HG02981 (cell line): Measurements from ENCODE around the gene HPCAL4.

Experiments used
- ATAC-seq: cut with Tn5 transposase; IDR thresholded peaks from one replicate; pipeline ENCODE4 v1.9.1; 2021; ENCODE audit warnings: mild to moderate bottlenecking, moderate library complexity; ENCODE audit not compliant: unreplicated experiment

The HPCAL4 gene

GRCh38 chr1:39678889-39679288 is 12.3 kb downstream of the HPCAL4 start:
- ATAC-seq: no peak

DNA sequence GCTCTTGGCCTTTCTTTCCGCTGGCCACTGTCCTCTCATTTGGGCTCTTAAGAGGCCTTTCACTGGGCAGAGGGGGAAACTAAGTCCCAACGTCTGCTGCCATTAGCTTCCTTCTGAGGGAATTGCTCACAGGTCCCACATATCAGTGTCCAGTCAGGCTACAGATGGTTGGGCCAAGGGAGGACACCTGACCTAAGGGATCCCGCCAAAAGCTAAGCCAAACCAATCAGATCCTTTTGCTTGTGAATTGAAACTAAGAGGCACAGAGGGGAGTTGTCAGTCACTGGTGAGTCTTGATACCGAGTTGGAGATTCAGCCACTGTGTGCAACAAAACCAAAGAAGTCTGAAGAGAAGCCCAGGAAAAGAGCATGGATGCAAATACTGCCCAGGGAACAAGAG is 13.6 kb downstream of the HPCAL4 start:
- no peak for ATAC-seq

DNA sequence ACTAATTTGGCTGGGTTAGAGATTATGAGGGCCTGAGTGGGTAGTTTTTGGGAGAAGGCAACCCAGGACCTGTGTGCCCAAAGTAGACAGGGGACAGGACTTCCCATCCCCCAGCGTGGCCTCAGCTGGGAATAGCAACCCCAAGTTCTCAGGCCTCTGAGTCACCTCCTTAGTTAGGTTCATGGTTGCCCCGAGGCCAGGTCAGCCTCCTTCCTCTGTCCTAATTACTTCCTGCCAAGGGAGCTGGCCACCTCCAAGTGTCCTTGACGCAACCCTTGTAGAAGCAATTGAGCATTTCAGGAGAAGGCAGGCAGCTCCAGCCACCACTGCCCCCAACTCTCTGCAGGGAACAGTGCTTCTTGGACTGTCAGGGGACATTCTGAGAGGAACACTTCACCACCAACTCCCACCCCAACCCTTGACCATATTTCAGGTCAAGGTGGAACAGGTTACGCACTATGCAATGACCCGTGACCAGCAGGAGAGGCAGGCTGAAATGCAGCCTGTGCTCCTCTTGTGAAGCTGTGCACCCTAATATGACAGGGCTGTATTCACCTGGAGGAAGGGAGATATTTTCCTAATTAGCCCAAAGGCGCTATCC is 14.2 kb downstream of the HPCAL4 start:
- ATAC-seq: no peak

DNA sequence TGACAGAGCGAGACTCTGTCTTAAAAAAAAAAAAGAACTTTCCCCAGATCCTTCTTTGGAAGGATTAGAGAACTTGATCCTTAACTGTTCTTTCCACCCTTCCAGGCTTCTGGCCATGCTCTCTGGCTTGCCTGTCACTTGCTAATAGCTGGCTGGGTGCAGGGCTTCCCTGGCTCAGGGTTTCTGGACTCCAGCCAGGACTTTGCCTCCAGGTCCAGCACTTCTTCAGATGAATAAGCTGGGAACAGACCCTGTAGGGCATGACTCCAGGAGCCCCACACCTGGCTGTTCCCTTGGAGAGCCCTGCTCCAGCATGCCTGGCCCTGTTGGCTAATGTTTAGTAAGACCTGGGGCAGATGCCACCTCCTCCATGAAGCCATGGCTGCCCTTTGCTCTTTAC is 16.0 kb downstream of the HPCAL4 start:
- no peak for ATAC-seq

DNA sequence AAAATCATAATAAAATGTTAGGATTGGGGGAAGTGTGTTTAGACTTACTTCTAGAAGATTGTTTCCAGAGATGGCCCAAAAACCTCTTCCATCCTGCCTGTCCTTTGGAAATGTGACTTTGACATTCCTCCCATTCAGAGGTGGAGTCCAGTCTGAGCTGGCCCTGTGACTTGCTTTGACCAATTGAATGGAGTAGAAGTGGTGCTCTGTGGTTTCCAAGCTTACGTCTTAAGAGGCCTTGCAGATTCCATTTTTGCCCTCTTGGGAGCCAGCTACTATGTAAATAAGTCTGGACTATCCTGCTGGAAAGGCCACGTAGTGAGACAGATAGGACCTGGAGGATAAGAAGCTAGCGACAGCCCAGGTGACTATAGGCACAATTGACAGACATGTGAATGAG is 18.0 kb downstream of the HPCAL4 start:
- no peak for ATAC-seq

- ATAC-seq: no peak
Observed at GRCh38 chr1:39672551-39672947, 18.7 kb downstream of the HPCAL4 start.

GRCh38 chr1:39671793-39672550 is 19.3 kb downstream of the HPCAL4 start, which contains the start of gene NT5C1A:
Gene NT5C1A, minus strand, starts transcription at chr1:39672107. Its CDS starts 69 bp downstream, at chr1:39672038.
- ATAC-seq: no peak

GRCh38 chr1:39671433-39671792 is 19.8 kb downstream of the HPCAL4 start:
- ATAC-seq: no peak

DNA sequence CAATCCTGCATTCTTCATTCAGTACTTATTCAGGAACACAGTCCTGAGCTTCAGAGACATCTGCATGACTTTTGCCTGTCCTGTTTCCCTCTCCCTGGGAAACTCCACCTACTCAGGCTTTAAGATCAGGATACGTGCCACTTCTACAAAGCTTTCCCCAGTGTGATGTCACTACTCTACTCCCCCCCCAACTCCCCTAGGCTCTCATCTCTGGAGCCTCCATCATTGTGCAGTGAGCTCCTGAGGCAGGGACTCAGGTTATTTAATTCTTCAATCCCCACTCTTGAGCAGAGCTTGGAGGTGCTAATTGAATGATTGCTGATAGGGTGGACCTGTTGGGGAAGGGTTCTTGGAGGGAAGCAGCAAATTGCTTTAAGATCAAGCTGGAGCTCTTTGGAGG is 20.5 kb downstream of the HPCAL4 start:
- ATAC-seq: no peak

DNA sequence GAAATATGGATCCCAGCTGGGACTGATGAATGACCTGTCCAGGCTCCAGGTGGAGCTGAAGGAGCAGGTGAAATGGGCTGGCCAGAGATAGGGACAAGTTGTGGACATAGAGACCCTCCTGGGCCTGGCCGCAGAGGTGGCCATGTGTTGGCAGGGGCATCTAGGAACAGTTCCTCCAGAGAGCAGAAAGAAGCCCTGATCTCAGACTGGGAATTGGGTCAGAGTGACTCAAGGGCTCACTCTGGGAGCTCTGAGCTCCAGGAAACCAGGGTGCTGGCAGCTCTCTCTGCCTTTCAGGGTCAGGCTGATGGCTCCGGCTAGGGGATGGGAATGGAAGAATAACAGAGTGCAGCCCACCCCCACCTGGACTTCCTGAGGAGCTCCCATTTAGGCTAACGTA is 22.3 kb downstream of the HPCAL4 start:
- no peak for ATAC-seq

GRCh38 chr1:39668111-39668510 is 23.1 kb downstream of the HPCAL4 start:
- ATAC-seq: no peak

DNA sequence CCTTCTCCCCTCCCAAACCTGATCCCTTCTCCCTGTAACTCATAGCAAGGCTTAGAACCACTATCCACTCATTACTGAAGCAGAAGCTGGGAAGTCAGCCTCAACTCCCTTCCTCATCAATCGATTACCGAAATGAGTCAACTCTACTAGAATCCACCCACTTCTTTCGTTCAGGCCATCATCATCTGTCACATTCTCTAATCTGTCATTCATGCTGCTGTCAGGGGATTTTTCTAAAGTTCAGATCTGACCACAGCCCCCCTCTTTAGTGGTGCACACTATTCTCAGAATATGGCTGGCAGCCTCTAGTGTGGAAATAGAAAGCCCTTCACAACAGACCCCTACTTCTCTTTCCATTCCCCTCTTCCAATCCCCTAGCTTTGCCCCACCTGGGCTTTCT is 24.5 kb downstream of the HPCAL4 start:
- peak; percentile 82 for ATAC-seq

DNA sequence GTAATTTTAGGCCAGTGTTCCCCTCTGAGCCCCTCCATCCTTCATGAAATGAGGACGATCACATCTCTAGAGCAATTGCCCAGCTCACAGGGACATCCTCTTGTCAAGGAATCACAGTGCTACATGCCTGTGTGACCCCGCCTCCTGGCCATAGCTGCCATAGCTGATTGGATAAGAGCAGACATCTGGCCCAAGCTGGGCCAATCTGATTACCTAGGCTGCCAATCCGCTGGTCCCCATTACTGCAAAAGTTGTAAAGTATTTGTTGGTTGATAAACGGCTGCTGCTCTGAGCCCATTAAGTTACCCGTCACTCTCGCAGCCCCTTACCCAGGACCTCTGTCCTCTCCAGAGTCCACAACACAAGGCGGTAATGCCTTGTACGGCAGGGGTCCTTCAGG is 27.7 kb downstream of the HPCAL4 start:
- no peak for ATAC-seq

- no peak for ATAC-seq
Observed at GRCh38 chr1:39662861-39663260, 28.4 kb downstream of the HPCAL4 start.

- no peak for ATAC-seq
Observed at GRCh38 chr1:39659538-39659937, 31.7 kb downstream of the HPCAL4 start.

DNA sequence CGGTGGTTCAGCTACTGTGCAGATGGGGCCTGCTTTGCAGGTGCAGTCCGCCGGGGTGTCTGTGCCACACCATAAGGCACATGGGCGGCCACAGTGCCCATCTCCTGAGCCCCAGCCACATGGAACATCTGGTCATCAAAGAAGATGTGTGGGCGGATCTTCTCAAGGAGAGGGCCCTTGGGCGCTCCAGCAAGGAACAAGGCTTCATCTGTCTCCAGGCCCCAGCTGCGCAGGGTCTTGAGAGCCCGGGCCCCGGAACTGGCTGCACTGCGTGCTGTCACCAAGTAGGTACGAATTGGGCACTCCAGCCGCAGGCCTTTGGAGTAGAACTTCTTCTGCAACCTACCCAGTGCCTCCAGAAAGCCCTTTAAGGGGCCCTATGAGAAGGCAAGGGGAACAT is 32.1 kb downstream of the HPCAL4 start:
- no peak for ATAC-seq

- no peak for ATAC-seq
Observed at GRCh38 chr1:39657923-39658485, 33.2 kb downstream of the HPCAL4 start.

DNA sequence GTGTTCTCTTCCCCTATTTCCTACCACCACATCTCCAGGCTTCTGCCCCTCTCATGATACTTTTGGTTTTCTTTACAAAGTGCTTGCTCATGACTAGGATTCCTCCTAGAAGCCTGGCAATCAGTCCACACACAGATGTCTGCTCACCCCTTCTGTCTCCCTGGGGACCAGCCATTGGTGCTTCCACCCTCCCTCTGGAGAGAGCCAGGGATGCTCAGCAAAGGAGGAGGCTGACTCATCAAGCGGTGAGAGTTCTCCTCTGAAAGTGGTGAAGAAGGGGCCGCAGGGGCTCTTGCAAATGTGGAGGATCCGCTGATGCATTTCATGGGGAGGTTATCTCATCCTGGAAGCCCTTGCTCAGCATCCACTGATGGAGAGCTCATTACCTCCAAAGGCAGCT is 33.8 kb downstream of the HPCAL4 start:
- no peak for ATAC-seq

DNA sequence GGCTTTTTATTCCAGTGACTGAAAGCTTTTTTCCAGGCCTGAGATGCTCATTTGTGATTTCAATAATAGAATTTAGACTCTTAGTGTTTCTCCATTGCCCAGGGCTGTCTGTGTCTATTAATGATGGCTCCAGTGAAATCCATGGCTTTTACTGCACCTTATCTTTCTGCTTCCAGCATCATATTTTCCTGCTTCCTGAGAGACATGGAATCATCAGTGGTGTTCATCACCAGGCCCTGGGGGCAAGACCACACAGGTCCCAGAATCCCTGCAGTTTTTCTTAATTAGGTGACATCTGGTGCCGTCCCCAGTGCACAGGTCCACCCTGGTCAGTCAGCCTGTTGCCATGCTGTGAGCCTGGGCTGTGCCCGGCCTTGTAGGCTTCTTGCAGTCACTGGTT is 34.8 kb downstream of the HPCAL4 start:
- ATAC-seq: no peak

GRCh38 chr1:39655578-39656268 is 35.5 kb downstream of the HPCAL4 start:
- ATAC-seq: no peak

DNA sequence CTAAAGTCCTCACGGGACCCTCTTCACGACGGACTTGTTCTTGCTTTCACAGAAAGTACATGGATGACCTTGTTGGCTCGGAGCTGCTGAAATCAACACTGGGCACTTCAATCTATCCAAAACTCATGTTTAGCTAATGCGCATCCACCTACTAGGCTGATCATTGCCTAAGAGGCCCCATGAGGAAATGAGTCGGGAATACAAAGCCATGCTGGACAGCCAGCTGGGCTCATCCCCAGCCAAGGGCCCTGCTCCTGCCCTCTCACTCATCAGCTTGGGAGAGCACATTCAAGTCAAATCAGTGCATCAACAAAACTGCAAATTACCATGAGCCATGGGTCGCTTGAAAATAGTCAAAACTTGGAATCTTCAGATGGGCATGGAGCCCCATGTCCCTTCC is 36.9 kb downstream of the HPCAL4 start:
- no peak for ATAC-seq

DNA sequence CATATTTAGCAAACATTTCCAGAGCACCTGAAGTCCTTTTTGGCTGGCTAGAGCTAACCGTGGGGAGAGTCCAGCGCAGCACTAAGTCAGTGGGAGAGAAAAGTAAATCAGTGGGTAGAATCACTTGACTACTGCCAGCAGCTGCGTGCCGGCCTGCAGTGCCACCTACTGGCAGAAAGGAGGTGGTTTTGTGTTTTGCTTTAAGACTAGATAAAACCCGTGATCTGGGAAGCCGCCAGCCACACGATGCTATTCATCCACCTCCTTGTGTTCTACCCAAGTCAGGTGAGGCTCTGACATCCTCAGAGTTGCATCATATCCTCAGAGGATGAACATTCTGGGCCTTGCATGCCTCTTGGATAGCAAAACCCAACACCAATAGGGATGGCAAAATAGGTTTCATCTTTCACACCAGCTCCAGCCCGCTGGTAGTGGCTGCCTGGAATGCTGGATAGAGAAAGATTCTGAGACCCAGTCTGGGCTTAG is 37.6 kb downstream of the HPCAL4 start:
- ATAC-seq: no peak
